HEK293 (cell line): ENCODE results near the gene TUBGCP3.

ENCODE experiments used
- ZNF223 ChIP-seq: fragments of 450-650 bp; formaldehyde crosslinking; IDR thresholded peaks from 2 replicates; pipeline ENCODE4 v1.5.1; 2016; ENCODE audit warnings: missing biosample characterization, missing genetic modification characterization
- ZNF501 ChIP-seq: fragments of 450-650 bp; formaldehyde crosslinking; IDR thresholded peaks from 2 replicates; pipeline ENCODE4 v1.5.1; 2016; ENCODE audit warnings: missing biosample characterization, missing genetic modification characterization
- TF ChIP-seq, protein P1 (sequence below): fragments of 450-650 bp; formaldehyde crosslinking; optimal IDR thresholded peaks from 2 replicates; pipeline ENCODE3; 2016; ENCODE audit warnings: missing biosample characterization, mild to moderate bottlenecking, missing genetic modification characterization

- TF ChIP-seq ZNF501 (tag by site-specific recombination) (no peak), ZNF223 (tag by site-specific recombination) (no peak)
- TF ChIP-seq, protein P1, sequence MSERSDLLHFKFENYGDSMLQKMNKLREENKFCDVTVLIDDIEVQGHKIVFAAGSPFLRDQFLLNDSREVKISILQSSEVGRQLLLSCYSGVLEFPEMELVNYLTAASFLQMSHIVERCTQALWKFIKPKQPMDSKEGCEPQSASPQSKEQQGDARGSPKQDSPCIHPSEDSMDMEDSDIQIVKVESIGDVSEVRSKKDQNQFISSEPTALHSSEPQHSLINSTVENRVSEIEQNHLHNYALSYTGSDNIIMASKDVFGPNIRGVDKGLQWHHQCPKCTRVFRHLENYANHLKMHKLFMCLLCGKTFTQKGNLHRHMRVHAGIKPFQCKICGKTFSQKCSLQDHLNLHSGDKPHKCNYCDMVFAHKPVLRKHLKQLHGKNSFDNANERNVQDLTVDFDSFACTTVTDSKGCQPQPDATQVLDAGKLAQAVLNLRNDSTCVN (tag by site-specific recombination), result no peak
These were observed 138.4 kb downstream of the TUBGCP3 start for GRCh38 chr13:112449545-112449930.
